H1 (cell line): ENCODE data around the gene DNAJA3. TPM values are rescaled to one million over a fixed set of nuclear protein-coding genes. Genes with fewer than 3 reads are reported as not detected.

Experiments used
- CTCF ChIA-PET: fragments of 300-600 bp; sonication (Branson Sonifier 250); formaldehyde crosslinking; loops from one replicate; lab custom pipeline; 2021; ENCODE audit not compliant: partially characterized antibody; lab: Charles Lee
- POLR2A ChIA-PET: fragments of 300-600 bp; sonication (Branson Sonifier 250); formaldehyde crosslinking; loops from one replicate; lab custom pipeline; 2021; ENCODE audit warnings: inconsistent platforms; ENCODE audit not compliant: partially characterized antibody; lab: Charles Lee
- DNase-seq, 2 experiments: peaks; one replicate each; pipeline versions ENCODE4 v3.0.0 to v3.0.0-alpha.2; 2010 to 2022; ENCODE audit warnings: low spot score in 2 of 2, low read depth in 1 of 2, mixed read lengths in 1 of 2
- FAIRE-seq: peaks from 2 replicates; lab custom pipeline; 2011; peaks lifted over from hg19 to GRCh38; lab: Jason Lieb, UNC
- H2AFZ ChIP-seq: 2 replicates; pipeline ENCODE4 v1.8.1; 2012; ENCODE audit warnings: low read length, inconsistent platforms
- H2AK5ac ChIP-seq: 2 replicates; pipeline ENCODE4 v1.6.1; 2013; ENCODE audit warnings: low read depth, low read length
- H2BK120ac ChIP-seq: replicated peaks from 2 replicates; pipeline ENCODE3; 2013; ENCODE audit warnings: low read depth, low read length, inconsistent platforms
- H2BK12ac ChIP-seq: 2 replicates; pipeline ENCODE4 v1.6.1; 2013; ENCODE audit warnings: low read depth, low read length
- H2BK15ac ChIP-seq: 2 replicates; pipeline ENCODE4 v1.6.1; 2013; ENCODE audit warnings: low read length
- H2BK20ac ChIP-seq: 2 replicates; pipeline ENCODE4 v1.6.1; 2013; ENCODE audit warnings: low read length
- H2BK5ac ChIP-seq: 2 replicates; pipeline ENCODE4 v1.6.1; 2013; ENCODE audit warnings: low read depth, low read length
- H3K14ac ChIP-seq: 2 replicates; pipeline ENCODE4 v1.6.1; 2013; ENCODE audit warnings: inconsistent platforms; ENCODE audit not compliant: insufficient read length
- H3K18ac ChIP-seq: 2 replicates; pipeline ENCODE4 v1.6.1; 2013; ENCODE audit warnings: low read length; ENCODE audit errors: extremely low read depth
- H3K23ac ChIP-seq: 2 replicates; pipeline ENCODE4 v1.6.1; 2013; ENCODE audit warnings: inconsistent platforms; ENCODE audit not compliant: insufficient read length
- H3K23me2 ChIP-seq: 2 replicates; pipeline ENCODE4 v1.6.1; 2013; ENCODE audit warnings: low read depth, low read length
- H3K27ac ChIP-seq: 2 replicates; pipeline ENCODE4 v1.6.1; 2011; ENCODE audit warnings: low read depth, low read length, inconsistent platforms
- H3K27me3 ChIP-seq, 4 experiments: replicated peaks in 1 of 4; 1 replicate in 1 of 4; 2 replicates in 3 of 4; pipeline versions ENCODE4 v1.6.1 to v1.8.1; 2011 to 2013; ENCODE audit warnings: low read length in 3 of 4, mild to moderate bottlenecking in 3 of 4, inconsistent platforms in 2 of 4, mixed read lengths in 2 of 4, moderate library complexity in 1 of 4; ENCODE audit not compliant: control insufficient read depth in 3 of 4, insufficient read depth in 3 of 4; ENCODE audit errors: extremely low read depth in 1 of 4
- H3K36me3 ChIP-seq, 4 experiments: 2 replicates each; pipeline versions ENCODE4 v1.6.1 to v1.8.1; 2011 to 2013; ENCODE audit warnings: mild to moderate bottlenecking in 4 of 4, low read length in 3 of 4, moderate library complexity in 2 of 4, control low read depth in 1 of 4, inconsistent platforms in 1 of 4; ENCODE audit not compliant: insufficient read depth in 4 of 4, control insufficient read depth in 2 of 4
- H3K4ac ChIP-seq: replicated peaks from 2 replicates; pipeline ENCODE3; 2013; ENCODE audit warnings: low read length, low read depth, mixed read lengths, inconsistent platforms; ENCODE audit not compliant: insufficient read length
- H3K4me1 ChIP-seq, 4 experiments: replicated peaks in 1 of 4; 1 replicate in 1 of 4; 2 replicates in 3 of 4; pipeline versions ENCODE4 v1.6.1 to v1.8.1; 2011 to 2013; ENCODE audit warnings: low read length in 3 of 4, inconsistent platforms in 2 of 4, mixed read lengths in 1 of 4; ENCODE audit not compliant: insufficient read depth in 4 of 4, control insufficient read depth in 3 of 4
- H3K4me2 ChIP-seq, 2 experiments: 2 replicates each; pipeline versions ENCODE4 v1.6.1 to v1.8.1; 2011 to 2013; ENCODE audit warnings: low read depth in 2 of 2, low read length in 2 of 2, control low read depth in 1 of 2, inconsistent platforms in 1 of 2, mild to moderate bottlenecking in 1 of 2; ENCODE audit not compliant: insufficient read depth in 1 of 2
- H3K4me3 ChIP-seq, 4 experiments: fragments of 200-600, 300-600 bp in 1 of 4; sonication (generic), shearing (Covaris generic), sonication (Bioruptor Twin) in 1 of 4; 2 replicates each; pipeline versions ENCODE4 v1.5.1 to v1.8.1; 2011 to 2016; ENCODE audit warnings: low read length in 4 of 4, low read depth in 3 of 4, control low read depth in 2 of 4, inconsistent platforms in 2 of 4, mild to moderate bottlenecking in 2 of 4, mixed read lengths in 1 of 4, moderate library complexity in 1 of 4; ENCODE audit not compliant: insufficient read depth in 2 of 4; ENCODE audit errors: extremely low read depth in 1 of 4
- H3K56ac ChIP-seq: replicated peaks from 2 replicates; pipeline ENCODE3; 2013; ENCODE audit warnings: low read depth, mild to moderate bottlenecking, mixed read lengths, low read length, inconsistent platforms; ENCODE audit not compliant: insufficient read length
- H3K79me1 ChIP-seq: 2 replicates; pipeline ENCODE4 v1.6.1; 2013; ENCODE audit warnings: low read depth, low read length, control low read depth
- H3K79me2 ChIP-seq, 2 experiments: 2 replicates each; pipeline versions ENCODE4 v1.6.1 to v1.8.1; 2012 to 2013; ENCODE audit warnings: low read length in 2 of 2, mild to moderate bottlenecking in 2 of 2, inconsistent platforms in 1 of 2; ENCODE audit not compliant: insufficient read depth in 2 of 2, control insufficient read depth in 1 of 2
- H3K9ac ChIP-seq, 4 experiments: replicated peaks in 1 of 4; 1 replicate in 1 of 4; 2 replicates in 3 of 4; pipeline versions ENCODE4 v1.6.1 to v1.8.1; 2011 to 2013; ENCODE audit warnings: low read depth in 3 of 4, low read length in 3 of 4, control low read depth in 2 of 4, mild to moderate bottlenecking in 2 of 4, moderate library complexity in 2 of 4, inconsistent platforms in 1 of 4; ENCODE audit errors: extremely low read depth in 1 of 4
- H3K9me3 ChIP-seq, 2 experiments: 2 replicates each; pipeline versions ENCODE4 v1.6.1 to v1.8.1; 2012 to 2013; ENCODE audit warnings: mild to moderate bottlenecking in 2 of 2, moderate library complexity in 2 of 2, control low read depth in 1 of 2, inconsistent platforms in 1 of 2, low read depth in 1 of 2, low read length in 1 of 2, mixed read lengths in 1 of 2; ENCODE audit not compliant: insufficient read depth in 2 of 2
- H4K20me1 ChIP-seq, 2 experiments: replicated peaks in 1 of 2; 2 replicates each; pipeline versions ENCODE3 to v1.8.1; 2011 to 2013; ENCODE audit warnings: inconsistent platforms in 2 of 2, low read length in 2 of 2, mild to moderate bottlenecking in 1 of 2; ENCODE audit not compliant: insufficient read depth in 2 of 2, control insufficient read depth in 1 of 2
- H4K5ac ChIP-seq: 2 replicates; pipeline ENCODE4 v1.6.1; 2013; ENCODE audit warnings: low read length, low read depth, mixed read lengths, inconsistent platforms; ENCODE audit not compliant: insufficient read length
- H4K8ac ChIP-seq: 2 replicates; pipeline ENCODE4 v1.8.0; 2013; ENCODE audit warnings: mild to moderate bottlenecking, moderate library complexity, low read length, inconsistent platforms; ENCODE audit not compliant: insufficient read depth; ENCODE audit errors: extremely low read depth
- H4K91ac ChIP-seq: replicated peaks from 2 replicates; pipeline ENCODE3; 2013; ENCODE audit warnings: low read length, mixed read lengths, inconsistent platforms; ENCODE audit not compliant: insufficient read length
- ASH2L ChIP-seq: fragments of 200-600, 300-600 bp; sonication (generic); IDR thresholded peaks from one replicate; pipeline ENCODE4 v1.7.1; 2017; ENCODE audit warnings: low read length
- RNF2 ChIP-seq: fragments of 200-900, 300-1000 bp; sonication (generic); IDR thresholded peaks from 2 replicates; pipeline ENCODE4 v1.7.1; 2016; ENCODE audit warnings: borderline replicate concordance, low read depth, mild to moderate bottlenecking, antibody characterized with exemption, low read length; ENCODE audit not compliant: poor library complexity, severe bottlenecking; ENCODE audit errors: missing control alignments
- ZNF274 ChIP-seq: IDR thresholded peaks from 2 replicates; pipeline ENCODE4 v1.7.0; 2012; ENCODE audit warnings: low read length, borderline replicate concordance; ENCODE audit errors: extremely low read depth
- WGBS, 2 experiments: shearing (Covaris generic) in 1 of 2; methylation state at CpG; one replicate each; pipeline versions ENCODE4 v1.1.6 to v1.1.7; 2013 to 2015; ENCODE audit warnings: low lambda C conversion rate in 2 of 2, mixed read lengths in 2 of 2, inconsistent platforms in 1 of 2, low coverage in 1 of 2, missing lambda C conversion rate in 1 of 2; ENCODE audit not compliant: insufficient replicate concordance in 2 of 2, insufficient coverage in 1 of 2, insufficient read length in 1 of 2; ENCODE audit errors: extremely low coverage in 1 of 2, missing lambda C conversion rate in 1 of 2; 5-methylcytosine and 5-hydroxymethylcytosine counted together
- polyA plus RNA-seq, 7 experiments: library from polyadenylated mRNA; depleted of rRNA in 3 of 7; stranded (reverse) in 5 of 7; unstranded in 2 of 7; fragments of >200 nt in 5 of 7; fragments of 200-250 nt in 2 of 7; gene quantifications; 1 replicate in 5 of 7; 2 replicates in 1 of 7; 4 replicates in 1 of 7; pipeline versions ENCODE4 v1.2.1 to v1.2.3, GENCODE V29; 2011 to 2013; ENCODE audit warnings: missing spikeins in 2 of 7, mixed read lengths in 2 of 7
- total RNA-seq: library from RNA; stranded (reverse); fragmentation: NEBNext Ultra II Directional; extraction: Animal tissue kit (Norgen Biotek cat#: 25700); gene quantifications from 2 replicates; pipeline ENCODE4 v1.2.1, GENCODE V29; 2021
- TF ChIP-seq, protein P1 (sequence below): IDR thresholded peaks from 2 replicates; pipeline ENCODE4 v1.6.1; 2012; ENCODE audit warnings: inconsistent platforms

Gene DNAJA3
- total and polyA plus RNA-seq, 2 of the 8 experiments (the other 6 are each of a cell fraction or from before 2014, with no cell fraction given): 37.3 to 59.1 TPM

DNA sequence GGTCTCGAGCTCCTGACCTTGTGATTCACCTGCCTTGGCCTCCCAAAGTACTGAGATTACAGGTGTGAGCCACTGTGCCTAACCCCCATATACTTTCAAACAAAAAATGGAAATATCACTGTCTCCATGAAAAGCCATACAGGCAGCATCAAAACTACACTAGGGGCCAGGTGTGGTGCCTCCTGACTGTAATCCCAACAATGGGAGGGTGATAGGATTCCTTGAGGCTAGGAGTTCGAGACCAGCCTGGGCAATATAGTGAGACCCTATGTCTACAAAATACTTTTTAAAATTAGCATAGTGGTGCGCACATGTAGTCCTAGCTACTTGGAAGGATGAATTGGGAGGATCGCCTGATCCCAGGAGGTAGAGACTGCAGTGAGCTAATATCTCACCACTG is 66.2 kb downstream of the DNAJA3 start:
- H3K9ac ChIP-seq: no peak overlapping the region
- no peak overlapping the region for H3K23ac ChIP-seq
- no peak overlapping the region for H3K56ac ChIP-seq
- H3K18ac ChIP-seq: no peak overlapping the region
- no peaks in the 10 kb centered on the region for H3K4me1 ChIP-seq
- no peak overlapping the region for H2AFZ ChIP-seq
- no peak overlapping the region for H4K5ac ChIP-seq
- DNase-seq (no peak), FAIRE-seq (no peak)
- H3K27ac ChIP-seq: no peak overlapping the region
- H3K23me2 ChIP-seq: no peaks in the 10 kb centered on the region
- H3K4me3 ChIP-seq: no peak overlapping the region
- H3K9me3 ChIP-seq: no peaks in the 10 kb centered on the region
- peaks cover 5% of the 10 kb centered on the region for H3K79me1 ChIP-seq
- WGBS, 2 experiments: 93% methylated on average over 4 of the region's 4 CpGs; no CpG with 5 or more reads in 1 of the 2 experiments
- ChIA-PET POLR2A (interaction anchor here (1.6 kb wide), 1 partner anchor 13 kb away, joined by 4 read pairs; no protein-coding TSS in a partner anchor), CTCF (interaction anchor here (1.2 to 4.2 kb wide), 3 partner anchors 9 to 191 kb away, joined by 4 to 10 read pairs (median 10); no protein-coding TSS in a partner anchor)
- no peak overlapping the region for H3K4ac ChIP-seq
- no peak overlapping the region for H2BK20ac ChIP-seq
- H2BK12ac ChIP-seq: no peak overlapping the region
- no peaks in the 10 kb centered on the region; a peak in 1 of 8 replicates for H3K36me3 ChIP-seq
- H4K91ac ChIP-seq: no peak overlapping the region
- no peak overlapping the region for H2BK120ac ChIP-seq
- no peak overlapping the region for H2BK15ac ChIP-seq
- no peak for TF ChIP-seq ZNF274
- TF ChIP-seq ASH2L: no peak
- TF ChIP-seq RNF2: no peak
- TF ChIP-seq, protein P1, sequence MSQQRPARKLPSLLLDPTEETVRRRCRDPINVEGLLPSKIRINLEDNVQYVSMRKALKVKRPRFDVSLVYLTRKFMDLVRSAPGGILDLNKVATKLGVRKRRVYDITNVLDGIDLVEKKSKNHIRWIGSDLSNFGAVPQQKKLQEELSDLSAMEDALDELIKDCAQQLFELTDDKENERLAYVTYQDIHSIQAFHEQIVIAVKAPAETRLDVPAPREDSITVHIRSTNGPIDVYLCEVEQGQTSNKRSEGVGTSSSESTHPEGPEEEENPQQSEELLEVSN: no peak
- H4K20me1 ChIP-seq: no peaks in the 10 kb centered on the region
- H3K79me2 ChIP-seq: peaks cover 0 to 6% of the 10 kb centered on the region in 2 experiments; a peak in 1 of 4 replicates
- H2BK5ac ChIP-seq: no peak overlapping the region
- no peak overlapping the region for H4K8ac ChIP-seq
- H3K14ac ChIP-seq: no peak overlapping the region
- no peak overlapping the region for H2AK5ac ChIP-seq
- no peaks in the 10 kb centered on the region for H3K27me3 ChIP-seq
- H3K4me2 ChIP-seq: no peak overlapping the region
